HG02852 (cell line): ENCODE data around the gene SETBP1.

Source experiments
- ATAC-seq: cut with Tn5 transposase; IDR thresholded peaks from one replicate; pipeline ENCODE4 v1.9.1; 2021; ENCODE audit warnings: mild to moderate bottlenecking, moderate library complexity; ENCODE audit not compliant: unreplicated experiment

The SETBP1 gene

GRCh38 chr18:45050712-45051601, 370.3 kb downstream of the SETBP1 start:
- no peak for ATAC-seq

DNA sequence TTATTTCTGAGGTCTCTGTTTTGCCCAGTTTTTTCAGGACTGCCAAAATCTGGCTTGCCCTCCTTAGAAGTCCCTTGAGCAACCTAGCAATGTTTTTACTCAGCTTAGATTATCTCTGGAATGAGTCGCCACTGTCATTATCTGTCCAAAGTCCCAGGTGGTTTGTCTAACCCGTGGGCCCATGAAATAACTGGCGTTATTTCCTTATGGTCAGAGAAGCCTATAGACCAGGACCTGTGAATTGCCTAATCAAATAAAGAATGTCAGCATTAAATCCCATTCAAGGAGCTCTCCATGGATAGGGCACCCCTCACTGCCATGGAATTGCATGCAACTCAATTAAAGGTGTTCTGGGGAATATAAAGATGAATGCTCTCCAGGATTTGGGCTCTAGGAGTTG, 373.9 kb downstream of the SETBP1 start:
- no peak for ATAC-seq

DNA sequence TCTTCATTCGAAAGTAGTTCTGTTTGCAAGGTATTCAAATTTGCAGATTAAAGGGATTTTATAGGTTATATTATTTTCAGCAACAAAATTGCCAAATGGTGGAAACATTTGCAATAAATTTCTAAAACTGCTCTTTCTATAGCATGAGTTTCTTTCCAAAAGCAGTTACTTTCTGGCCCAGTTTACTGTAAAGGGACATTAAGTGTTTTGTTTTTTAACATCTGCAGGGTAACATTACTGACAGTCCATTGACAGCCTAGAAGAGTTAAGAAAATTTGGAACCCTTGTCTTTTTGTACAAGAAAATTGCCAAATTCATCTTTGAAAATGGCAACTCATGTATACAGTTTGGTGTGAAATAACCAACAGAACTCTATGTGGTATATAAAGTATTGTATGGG, 375.1 kb downstream of the SETBP1 start:
- ATAC-seq = no peak

DNA sequence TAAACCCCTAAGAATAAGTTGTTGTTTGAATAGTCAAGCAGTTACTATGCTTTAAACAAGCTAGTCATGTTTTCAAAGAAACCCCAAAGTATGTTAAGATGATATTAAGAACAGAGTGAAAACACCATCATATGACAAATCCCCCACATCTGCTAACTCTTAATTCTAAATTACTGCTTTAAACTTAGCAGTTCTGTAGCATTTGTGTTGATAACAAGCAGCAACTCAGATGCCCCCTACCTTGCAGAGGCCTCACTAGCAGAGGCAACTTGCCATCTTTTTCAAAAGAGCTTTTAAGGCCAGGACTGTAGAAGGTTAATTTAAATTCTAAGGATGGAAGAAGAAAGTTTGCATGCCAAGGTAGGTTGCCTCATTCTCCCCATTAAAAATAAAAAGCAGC, 376.2 kb downstream of the SETBP1 start:
- ATAC-seq = no peak

DNA sequence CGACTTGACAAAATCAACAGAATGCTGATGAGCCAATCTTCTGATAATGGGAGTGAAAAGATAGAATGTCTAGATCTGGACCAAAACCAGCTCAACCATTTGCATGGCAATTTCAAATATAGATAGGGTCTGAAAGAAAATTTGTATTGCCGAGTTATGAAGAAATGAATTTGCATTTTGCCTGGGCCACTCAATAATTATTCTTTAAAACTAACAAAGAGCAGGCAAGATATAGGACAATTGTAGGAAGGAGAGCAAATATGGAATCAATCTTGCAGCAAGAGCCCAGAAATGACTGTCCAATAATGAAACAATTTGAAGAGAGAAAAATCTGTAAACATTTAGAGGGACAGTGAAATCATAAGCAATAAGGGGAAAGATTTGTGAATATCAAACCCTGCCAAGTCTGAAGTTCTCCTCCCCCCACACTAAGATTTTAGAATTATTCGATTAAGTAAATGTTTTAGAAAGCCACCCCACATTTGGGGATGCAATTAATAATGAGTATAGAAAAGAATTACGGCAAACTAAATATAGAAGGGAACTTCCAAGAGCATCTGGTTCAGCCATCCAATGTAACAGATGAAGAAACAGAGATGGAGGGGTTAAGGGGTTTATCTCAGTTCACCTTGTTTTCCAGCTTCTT, 377.4 kb downstream of the SETBP1 start:
- ATAC-seq = no peak

GRCh38 chr18:45059695-45060094, 379.0 kb downstream of the SETBP1 start:
- ATAC-seq = no peak

- ATAC-seq = no peak
Observed at GRCh38 chr18:45060102-45060501, 379.4 kb downstream of the SETBP1 start.

DNA sequence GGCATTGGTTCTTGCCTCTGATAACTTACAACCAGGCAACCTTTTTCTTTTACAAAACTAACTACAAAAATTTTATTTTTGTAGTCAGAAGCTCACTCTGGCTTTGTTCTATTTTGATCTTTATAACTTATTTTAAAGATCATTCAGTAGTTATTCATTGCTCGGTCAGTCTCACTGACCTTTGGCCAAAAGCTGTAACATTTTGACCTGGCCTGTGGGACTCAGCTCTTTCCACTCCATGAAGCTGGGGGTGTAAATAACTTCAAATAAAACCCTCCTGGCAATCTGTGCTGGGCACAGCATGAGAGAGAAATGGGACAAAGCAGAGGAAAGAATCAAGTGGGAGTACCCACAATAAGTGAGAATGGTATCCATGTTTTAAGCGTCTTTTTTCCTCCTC, 380.7 kb downstream of the SETBP1 start:
- ATAC-seq = no peak

DNA sequence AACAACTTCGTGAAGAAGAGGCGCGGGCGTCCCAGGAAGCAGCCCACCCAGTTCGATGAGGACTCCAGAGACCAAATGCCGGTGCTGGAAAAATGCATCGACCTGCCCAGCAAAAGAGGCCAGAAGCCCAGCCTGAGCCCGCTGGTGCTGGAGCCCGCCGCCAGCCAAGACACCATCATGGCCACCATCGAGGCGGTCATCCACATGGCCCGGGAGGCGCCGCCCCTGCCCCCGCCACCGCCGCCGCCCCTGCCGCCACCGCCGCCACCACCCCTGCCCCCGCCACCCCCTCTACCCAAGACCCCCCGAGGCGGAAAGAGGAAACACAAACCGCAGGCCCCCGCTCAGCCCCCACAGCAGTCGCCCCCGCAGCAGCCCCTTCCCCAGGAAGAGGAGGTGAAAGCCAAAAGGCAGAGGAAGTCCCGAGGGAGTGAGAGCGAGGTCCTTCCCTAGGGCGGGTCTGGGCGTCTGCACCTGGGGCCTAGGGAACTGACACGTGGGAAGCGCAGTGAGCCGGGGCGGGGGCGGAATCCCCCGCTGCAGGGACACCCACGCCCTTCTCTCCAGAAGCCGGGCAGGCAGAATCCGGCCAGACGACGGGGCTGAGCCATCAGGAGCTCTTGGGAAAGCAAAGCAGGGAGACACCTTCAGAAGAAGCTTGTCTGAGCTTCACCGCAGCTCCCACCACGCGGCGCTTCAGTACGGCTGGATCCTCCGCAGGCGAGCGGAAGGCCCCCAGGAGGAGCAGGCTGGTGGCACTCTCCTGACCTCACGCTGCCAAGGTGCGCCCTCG, 382.8 kb downstream of the SETBP1 start:
- ATAC-seq = no peak

DNA sequence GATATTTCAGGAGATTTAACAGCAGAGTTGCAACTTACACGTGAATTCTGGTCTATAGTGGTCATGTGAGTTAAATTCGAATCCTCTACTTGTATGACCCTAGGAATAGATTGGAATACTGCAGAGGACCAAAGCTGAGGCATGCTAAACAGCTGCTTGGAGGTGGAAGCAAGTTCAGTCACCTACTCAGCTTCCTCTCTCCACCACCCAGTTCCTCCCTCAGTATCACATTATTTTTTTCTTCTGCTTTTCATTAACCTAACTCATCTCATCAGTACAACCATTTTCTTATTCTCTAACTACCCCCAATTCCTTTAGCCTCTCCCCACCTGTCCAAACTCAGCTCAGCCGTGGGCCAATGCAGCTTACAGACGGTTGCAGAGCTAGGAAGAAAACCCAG, 385.5 kb downstream of the SETBP1 start:
- ATAC-seq = no peak

- no peak for ATAC-seq
Observed at GRCh38 chr18:45066886-45067285, 386.2 kb downstream of the SETBP1 start.

- no peak for ATAC-seq
Observed at GRCh38 chr18:45068400-45069094, 387.9 kb downstream of the SETBP1 start.

- ATAC-seq = no peak
Observed at GRCh38 chr18:45069546-45069945, 388.9 kb downstream of the SETBP1 start.

DNA sequence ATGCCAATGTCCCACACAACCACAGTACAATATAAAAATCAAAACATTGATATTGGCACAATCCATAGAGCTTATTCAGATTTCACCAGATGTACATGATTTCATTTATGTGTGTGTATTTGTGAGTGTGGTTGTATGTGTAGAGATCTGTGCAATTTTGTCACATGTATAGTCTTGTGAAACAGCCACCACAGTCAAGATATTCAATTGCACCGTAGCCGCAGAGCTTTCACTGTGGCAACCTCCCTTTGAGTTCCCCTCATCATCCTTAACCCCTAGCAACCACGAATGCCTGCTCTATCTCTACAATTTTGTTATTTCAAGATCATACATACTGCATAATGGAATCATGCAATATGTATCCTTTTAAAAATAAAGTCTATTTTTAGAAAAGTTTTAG, 391.3 kb downstream of the SETBP1 start:
- no peak for ATAC-seq

GRCh38 chr18:45073556-45073955, 392.9 kb downstream of the SETBP1 start:
- ATAC-seq = no peak

DNA sequence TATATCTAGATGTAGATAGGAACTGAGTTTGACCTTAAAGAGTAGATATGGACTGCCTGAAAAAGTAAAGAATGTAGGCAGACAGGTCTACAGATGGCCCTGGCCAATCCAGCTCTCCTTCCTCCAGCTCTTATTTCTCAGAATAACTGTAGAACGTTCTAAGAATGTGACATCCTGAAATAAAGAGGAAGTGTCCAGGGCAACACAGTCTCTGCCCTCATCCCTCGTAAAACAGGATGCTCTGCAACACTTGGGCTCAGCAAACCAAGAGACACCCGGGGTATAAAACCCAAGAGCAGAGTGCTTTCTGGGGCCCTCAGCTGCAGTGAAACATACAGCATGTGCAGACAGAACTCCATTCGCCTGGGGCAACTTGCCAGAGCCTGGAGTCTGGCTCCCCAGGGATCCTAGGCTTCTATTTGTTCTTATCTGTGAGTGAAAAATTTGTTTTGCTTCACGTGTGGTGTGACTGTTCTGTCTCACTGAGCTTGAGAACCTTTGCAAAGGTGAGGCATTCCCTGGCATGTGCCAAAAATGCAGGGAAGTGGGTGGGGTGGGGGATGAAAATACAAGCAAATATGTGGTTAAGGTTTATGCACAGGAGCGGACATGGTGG, 401.0 kb downstream of the SETBP1 start:
- ATAC-seq = no peak

GRCh38 chr18:45083226-45083855, 402.7 kb downstream of the SETBP1 start:
- ATAC-seq = no peak

DNA sequence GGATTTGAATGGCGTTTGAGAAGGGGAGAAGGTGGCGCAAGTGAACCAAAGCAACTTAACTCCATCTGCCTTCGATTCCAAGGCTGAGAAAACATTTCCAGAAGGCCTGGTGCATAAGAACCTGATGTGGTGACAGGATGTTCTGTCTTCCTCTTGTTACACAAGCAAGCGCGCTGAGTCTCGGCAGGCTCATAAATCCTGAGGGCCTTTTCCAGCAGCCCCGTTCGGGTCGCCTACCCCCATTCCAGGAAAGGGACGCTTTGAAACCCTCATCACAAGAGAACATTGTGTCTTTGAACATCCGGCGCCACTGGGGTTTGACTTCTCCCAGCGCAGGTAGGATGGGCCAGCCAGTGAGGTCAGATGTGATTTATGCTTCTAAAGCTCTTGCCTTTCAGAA, 403.5 kb downstream of the SETBP1 start:
- no peak for ATAC-seq

- no peak for ATAC-seq
Observed at GRCh38 chr18:45085916-45086624, 405.4 kb downstream of the SETBP1 start.
